Neural cell (in vitro differentiated cells): ENCODE data around the gene ALDH5A1. TPM values are rescaled to one million over a fixed set of nuclear protein-coding genes. Genes with fewer than 3 reads are reported as not detected.

Source experiments
- H2AFZ ChIP-seq: fragments of 200-600, 300-800 bp; sonication (generic), shearing (Covaris generic); 2 replicates; pipeline ENCODE4 v1.6.0; 2014; ENCODE audit warnings: low read depth, mild to moderate bottlenecking, antibody characterized with exemption, low read length, moderate library complexity
- H3F3A ChIP-seq: fragments of 200-600 bp; shearing (Covaris generic); 2 replicates; pipeline ENCODE4 v1.6.1; 2016; ENCODE audit warnings: mild to moderate bottlenecking, moderate library complexity, mixed read lengths, antibody characterized with exemption, low read length; ENCODE audit not compliant: insufficient read depth, poor library complexity, severe bottlenecking
- H3K27ac ChIP-seq: fragments of 200-600, 300-800 bp; sonication (generic), shearing (Covaris generic); 2 replicates; pipeline ENCODE4 v1.5.1; 2014; ENCODE audit warnings: mild to moderate bottlenecking, low read length, moderate library complexity
- H3K27me3 ChIP-seq: fragments of 300-800, 200-600 bp; sonication (generic), shearing (Covaris generic); 2 replicates; pipeline ENCODE4 v1.6.0; 2014; ENCODE audit warnings: mild to moderate bottlenecking, low read depth, low read length, moderate library complexity; ENCODE audit not compliant: insufficient read depth
- H3K36me3 ChIP-seq: fragments of 300-800, 200-600 bp; sonication (generic), shearing (Covaris generic); 2 replicates; pipeline ENCODE4 v1.5.1; 2014; ENCODE audit warnings: mild to moderate bottlenecking, antibody characterized with exemption, low read length, moderate library complexity; ENCODE audit not compliant: insufficient read depth
- H3K4me2 ChIP-seq: fragments of 300-800, 200-600 bp; sonication (generic), shearing (Covaris generic); 2 replicates; pipeline ENCODE4 v1.6.0; 2014; ENCODE audit warnings: mild to moderate bottlenecking, low read length
- H3K4me3 ChIP-seq: fragments of 300-800, 200-600 bp; sonication (generic), shearing (Covaris generic); 2 replicates; pipeline ENCODE4 v1.5.1; 2014; ENCODE audit warnings: mild to moderate bottlenecking, low read length, moderate library complexity
- H3K79me2 ChIP-seq: fragments of 200-600 bp; shearing (Covaris generic); replicated peaks from 2 replicates; pipeline ENCODE4 v1.6.0; 2014; ENCODE audit warnings: mild to moderate bottlenecking, low read length, moderate library complexity; ENCODE audit not compliant: insufficient read depth
- H3K9ac ChIP-seq: fragments of 300-800, 200-600 bp; sonication (generic), shearing (Covaris generic); 2 replicates; pipeline ENCODE4 v1.6.1; 2016; ENCODE audit warnings: mild to moderate bottlenecking, low read length, mixed read lengths
- H3K9me2 ChIP-seq: fragments of 200-600 bp; shearing (Covaris generic); 2 replicates; pipeline ENCODE4 v1.6.1; 2016; ENCODE audit warnings: mild to moderate bottlenecking, low read length, mixed read lengths; ENCODE audit not compliant: insufficient read depth
- H3K9me3 ChIP-seq: fragments of 200-600, 300-800 bp; sonication (generic), shearing (Covaris generic); 2 replicates; pipeline ENCODE4 v1.6.1; 2016; ENCODE audit warnings: mild to moderate bottlenecking, mixed run types, low read length, moderate library complexity, mixed read lengths
- H4K20me1 ChIP-seq: fragments of 200-600 bp; shearing (Covaris generic); 2 replicates; pipeline ENCODE4 v1.6.1; 2016; ENCODE audit warnings: mild to moderate bottlenecking, mixed run types; ENCODE audit not compliant: insufficient read depth
- EP300 ChIP-seq: fragments of 450-650 bp; conservative IDR thresholded peaks from 2 replicates; pipeline ENCODE4 v1.6.1; 2014; ENCODE audit warnings: antibody characterized with exemption, mild to moderate bottlenecking, moderate library complexity; ENCODE audit not compliant: poor library complexity, severe bottlenecking
- EZH2 ChIP-seq: fragments of 200-600, 300-800 bp; shearing (Covaris generic), sonication (generic); IDR thresholded peaks from 2 replicates; pipeline ENCODE4 v1.6.1; 2014; ENCODE audit warnings: antibody characterized with exemption, low read length, borderline replicate concordance, mild to moderate bottlenecking; ENCODE audit not compliant: insufficient read depth, poor library complexity, severe bottlenecking
- MXI1 ChIP-seq: fragments of 450-650 bp; conservative IDR thresholded peaks from 2 replicates; pipeline ENCODE4 v1.6.1; 2014; ENCODE audit warnings: antibody characterized with exemption, mild to moderate bottlenecking; ENCODE audit not compliant: poor library complexity, severe bottlenecking
- POLR2AphosphoS5 ChIP-seq: IDR thresholded peaks from 2 replicates; pipeline ENCODE4 v1.6.1; 2012
- RAD21 ChIP-seq: fragments of 450-650 bp; conservative IDR thresholded peaks from 2 replicates; pipeline ENCODE4 v1.6.1; 2014; ENCODE audit warnings: antibody characterized with exemption, mild to moderate bottlenecking, moderate library complexity
- SMC3 ChIP-seq: fragments of 450-650 bp; conservative IDR thresholded peaks from 2 replicates; pipeline ENCODE4 v1.6.1; 2014; ENCODE audit warnings: antibody characterized with exemption, mild to moderate bottlenecking, moderate library complexity; ENCODE audit not compliant: poor library complexity
- TAF1 ChIP-seq: IDR thresholded peaks from 2 replicates; pipeline ENCODE4 v1.6.1; 2012; ENCODE audit warnings: low read depth
- polyA plus RNA-seq: library from polyadenylated mRNA; depleted of rRNA; stranded (reverse); fragments of >200 nt; gene quantifications from 2 replicates; pipeline ENCODE4 v1.2.3, GENCODE V29; 2014
- TF ChIP-seq, protein P1 (sequence below): IDR thresholded peaks from 2 replicates; pipeline ENCODE4 v1.6.1; 2012; ENCODE audit warnings: borderline replicate concordance
- TF ChIP-seq, protein P2 (sequence below): fragments of 450-650 bp; IDR thresholded peaks from 2 replicates; pipeline ENCODE4 v1.5.1; 2014; ENCODE audit warnings: antibody characterized with exemption, mild to moderate bottlenecking, moderate library complexity; ENCODE audit not compliant: poor library complexity, severe bottlenecking

Gene ALDH5A1
- polyA plus RNA-seq, 1 donor from 2014 or later: 36.3 TPM

DNA sequence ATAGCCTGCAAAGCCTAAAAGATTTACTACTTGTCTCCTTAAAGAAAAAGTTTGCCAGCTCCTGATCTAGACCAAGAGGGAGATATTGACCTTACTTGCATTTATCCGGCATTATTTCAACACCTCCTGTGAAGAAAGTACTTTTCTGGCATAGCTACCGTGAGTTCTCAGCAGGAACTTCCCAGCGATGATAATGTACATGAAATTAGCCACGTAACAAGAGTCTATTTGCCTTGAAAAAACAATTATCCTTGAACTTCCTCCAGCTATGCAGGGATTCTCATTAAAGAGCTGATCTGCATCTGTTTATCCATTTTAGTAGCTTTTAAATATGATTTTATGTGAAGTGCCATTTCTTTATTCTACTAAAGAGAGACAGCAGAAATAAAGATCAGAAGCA lies 41.7 kb downstream of the ALDH5A1 start:
- no peak overlapping the region for H3K4me2 ChIP-seq
- TF ChIP-seq POLR2AphosphoS5: no peak
- no peak for TF ChIP-seq MXI1
- TF ChIP-seq, protein P1, sequence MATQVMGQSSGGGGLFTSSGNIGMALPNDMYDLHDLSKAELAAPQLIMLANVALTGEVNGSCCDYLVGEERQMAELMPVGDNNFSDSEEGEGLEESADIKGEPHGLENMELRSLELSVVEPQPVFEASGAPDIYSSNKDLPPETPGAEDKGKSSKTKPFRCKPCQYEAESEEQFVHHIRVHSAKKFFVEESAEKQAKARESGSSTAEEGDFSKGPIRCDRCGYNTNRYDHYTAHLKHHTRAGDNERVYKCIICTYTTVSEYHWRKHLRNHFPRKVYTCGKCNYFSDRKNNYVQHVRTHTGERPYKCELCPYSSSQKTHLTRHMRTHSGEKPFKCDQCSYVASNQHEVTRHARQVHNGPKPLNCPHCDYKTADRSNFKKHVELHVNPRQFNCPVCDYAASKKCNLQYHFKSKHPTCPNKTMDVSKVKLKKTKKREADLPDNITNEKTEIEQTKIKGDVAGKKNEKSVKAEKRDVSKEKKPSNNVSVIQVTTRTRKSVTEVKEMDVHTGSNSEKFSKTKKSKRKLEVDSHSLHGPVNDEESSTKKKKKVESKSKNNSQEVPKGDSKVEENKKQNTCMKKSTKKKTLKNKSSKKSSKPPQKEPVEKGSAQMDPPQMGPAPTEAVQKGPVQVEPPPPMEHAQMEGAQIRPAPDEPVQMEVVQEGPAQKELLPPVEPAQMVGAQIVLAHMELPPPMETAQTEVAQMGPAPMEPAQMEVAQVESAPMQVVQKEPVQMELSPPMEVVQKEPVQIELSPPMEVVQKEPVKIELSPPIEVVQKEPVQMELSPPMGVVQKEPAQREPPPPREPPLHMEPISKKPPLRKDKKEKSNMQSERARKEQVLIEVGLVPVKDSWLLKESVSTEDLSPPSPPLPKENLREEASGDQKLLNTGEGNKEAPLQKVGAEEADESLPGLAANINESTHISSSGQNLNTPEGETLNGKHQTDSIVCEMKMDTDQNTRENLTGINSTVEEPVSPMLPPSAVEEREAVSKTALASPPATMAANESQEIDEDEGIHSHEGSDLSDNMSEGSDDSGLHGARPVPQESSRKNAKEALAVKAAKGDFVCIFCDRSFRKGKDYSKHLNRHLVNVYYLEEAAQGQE: no peak
- TF ChIP-seq RAD21: no peak
- TF ChIP-seq, protein P2, sequence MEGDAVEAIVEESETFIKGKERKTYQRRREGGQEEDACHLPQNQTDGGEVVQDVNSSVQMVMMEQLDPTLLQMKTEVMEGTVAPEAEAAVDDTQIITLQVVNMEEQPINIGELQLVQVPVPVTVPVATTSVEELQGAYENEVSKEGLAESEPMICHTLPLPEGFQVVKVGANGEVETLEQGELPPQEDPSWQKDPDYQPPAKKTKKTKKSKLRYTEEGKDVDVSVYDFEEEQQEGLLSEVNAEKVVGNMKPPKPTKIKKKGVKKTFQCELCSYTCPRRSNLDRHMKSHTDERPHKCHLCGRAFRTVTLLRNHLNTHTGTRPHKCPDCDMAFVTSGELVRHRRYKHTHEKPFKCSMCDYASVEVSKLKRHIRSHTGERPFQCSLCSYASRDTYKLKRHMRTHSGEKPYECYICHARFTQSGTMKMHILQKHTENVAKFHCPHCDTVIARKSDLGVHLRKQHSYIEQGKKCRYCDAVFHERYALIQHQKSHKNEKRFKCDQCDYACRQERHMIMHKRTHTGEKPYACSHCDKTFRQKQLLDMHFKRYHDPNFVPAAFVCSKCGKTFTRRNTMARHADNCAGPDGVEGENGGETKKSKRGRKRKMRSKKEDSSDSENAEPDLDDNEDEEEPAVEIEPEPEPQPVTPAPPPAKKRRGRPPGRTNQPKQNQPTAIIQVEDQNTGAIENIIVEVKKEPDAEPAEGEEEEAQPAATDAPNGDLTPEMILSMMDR: no peak
- TF ChIP-seq EZH2: no peak
- H3K27ac ChIP-seq: no peak overlapping the region
- no peaks in the 10 kb centered on the region for H3K79me2 ChIP-seq
- no peaks in the 10 kb centered on the region for H3K27me3 ChIP-seq
- H3K9me3 ChIP-seq: no peaks in the 10 kb centered on the region
- H3F3A ChIP-seq: no peaks in the 10 kb centered on the region
- H4K20me1 ChIP-seq: no peaks in the 10 kb centered on the region
- peaks cover 13% of the 10 kb centered on the region for H3K36me3 ChIP-seq
- no peak overlapping the region for H3K4me3 ChIP-seq
- no peak overlapping the region for H2AFZ ChIP-seq
- no peak overlapping the region for H3K9ac ChIP-seq
- no peaks in the 10 kb centered on the region for H3K9me2 ChIP-seq

DNA sequence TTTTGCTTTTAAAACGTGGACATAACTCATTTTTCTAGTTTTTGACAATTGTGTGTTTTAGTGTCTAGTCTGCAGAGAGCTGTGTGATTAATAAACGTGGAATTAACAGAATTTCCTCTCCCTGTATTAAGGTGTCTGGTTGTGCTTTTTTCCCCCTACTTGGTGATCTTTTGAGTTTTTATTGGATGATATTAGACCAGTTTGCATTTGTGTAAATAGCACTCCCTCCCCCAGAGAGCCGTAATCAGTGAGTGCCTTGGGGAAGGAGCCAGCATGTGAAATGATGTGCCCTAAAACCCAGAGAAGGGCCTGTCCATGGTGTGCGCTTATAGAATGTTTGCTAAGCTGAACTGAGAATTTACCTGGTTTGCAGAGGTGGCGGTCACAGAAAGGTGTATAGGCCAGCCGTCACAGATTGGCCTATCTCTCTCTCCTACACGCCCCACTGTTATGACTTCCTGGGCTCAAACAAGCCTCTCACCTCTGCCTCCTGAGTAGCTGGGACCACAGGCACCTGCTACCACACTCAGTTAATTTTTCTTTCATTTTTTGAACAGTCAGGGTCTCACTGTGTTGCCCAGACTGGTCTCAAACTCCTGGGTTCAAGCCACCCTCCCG lies 42.4 kb downstream of the ALDH5A1 start:
- TF ChIP-seq POLR2AphosphoS5 (no peak), EZH2 (no peak), MXI1 (no peak), EP300 (no peak), SMC3 (no peak), RAD21 (no peak), TAF1 (no peak)
- TF ChIP-seq, protein P1: no peak
- TF ChIP-seq, protein P2: no peak
- no peak overlapping the region for H2AFZ ChIP-seq
- H3K27me3 ChIP-seq: no peaks in the 10 kb centered on the region
- no peak overlapping the region for H3K27ac ChIP-seq
- no peak overlapping the region for H3K9ac ChIP-seq
- no peaks in the 10 kb centered on the region for H3K79me2 ChIP-seq
- no peaks in the 10 kb centered on the region for H3F3A ChIP-seq
- no peaks in the 10 kb centered on the region for H3K9me2 ChIP-seq
- no peaks in the 10 kb centered on the region for H4K20me1 ChIP-seq
- peaks cover 10% of the 10 kb centered on the region for H3K36me3 ChIP-seq
- H3K4me3 ChIP-seq: no peak overlapping the region
- no peak overlapping the region for H3K4me2 ChIP-seq
- H3K9me3 ChIP-seq: no peaks in the 10 kb centered on the region
